Stimulated activated CD4-positive, alpha-beta T cell treated with anti-CD3 and anti-CD28 coated beads, Interleukin-2, amount 100 ng/mL, for 24 hours (primary cell): Measurements from ENCODE around the gene DDX28.

Experiments used
- DNase-seq, 2 donors: peaks; one replicate each; pipeline ENCODE4 v3.0.0-alpha.2; 2020

The DDX28 gene

GRCh38 chr16:68022728-68023537, at the start of gene DDX28, which contains the start of gene DUS2:
DDX28 (minus strand) TSS chr16:68023232; CDS start chr16:68023202, 30 bp downstream.
DUS2 (plus strand) TSS chr16:68023284; CDS start chr16:68038024, 14,740 bp downstream.
- DNase-seq = peak; percentile 93 to 96

GRCh38 chr16:68072038-68072695, 49.1 kb upstream of the DDX28 start:
- no peak for DNase-seq

- no peak for DNase-seq
These were observed 48.5 kb upstream of the DDX28 start for GRCh38 chr16:68071518-68071901.

DNA sequence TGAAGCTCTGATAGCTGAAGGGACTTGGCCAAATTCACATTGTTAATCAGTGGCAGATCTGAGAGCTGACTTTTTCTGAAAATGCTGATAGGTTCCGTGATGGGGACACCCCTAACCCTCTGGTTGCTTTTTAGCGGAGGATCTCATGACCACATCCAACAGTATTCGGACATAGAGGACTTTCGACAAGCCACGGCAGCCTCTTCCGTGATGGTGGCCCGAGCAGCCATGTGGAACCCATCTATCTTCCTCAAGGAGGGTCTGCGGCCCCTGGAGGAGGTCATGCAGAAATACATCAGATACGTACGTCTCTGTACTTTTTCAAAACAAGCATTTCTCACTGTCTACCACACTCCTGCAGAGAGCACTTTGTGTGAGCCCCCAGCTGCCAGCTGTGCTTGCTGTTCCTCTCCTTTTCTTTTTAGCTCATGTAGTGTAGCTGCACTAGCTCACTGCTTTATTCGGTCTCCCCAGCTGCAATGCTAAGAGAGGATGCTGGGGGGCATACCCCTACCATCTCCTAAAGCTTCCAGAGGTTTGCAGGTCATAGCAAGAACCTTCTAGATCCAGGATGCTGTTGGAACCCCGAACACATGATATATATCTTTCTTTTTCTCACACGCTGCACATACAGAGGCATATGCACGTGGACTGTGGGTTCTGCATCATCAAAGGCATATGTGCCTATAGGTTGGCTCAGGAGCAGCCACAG, 47.9 kb upstream of the DDX28 start:
- no peak for DNase-seq

DNA sequence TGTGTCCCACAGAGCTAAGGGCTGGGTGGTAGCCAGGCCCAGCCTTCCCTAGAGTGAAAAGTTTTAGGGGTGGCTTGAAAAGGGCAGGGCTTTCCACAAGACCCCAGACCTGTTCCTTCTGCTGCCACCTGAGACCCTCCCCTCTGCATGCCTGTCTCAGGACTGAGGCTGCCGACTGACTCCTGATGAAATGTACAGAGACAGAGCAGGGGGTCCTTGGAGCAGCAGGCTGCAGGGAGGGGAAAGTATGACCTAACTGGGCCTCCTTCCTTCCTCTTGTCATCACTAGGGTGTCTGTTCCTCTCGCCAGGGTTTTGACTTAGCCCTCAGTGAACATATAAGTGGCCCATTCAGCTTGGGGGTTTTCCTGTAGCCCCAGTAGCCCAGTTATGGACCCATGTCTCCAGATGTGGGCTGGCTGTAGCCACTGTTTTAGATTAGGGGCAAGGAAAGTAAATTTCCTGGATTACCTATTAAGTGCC, 47.3 kb upstream of the DDX28 start:
- no peak for DNase-seq

DNA sequence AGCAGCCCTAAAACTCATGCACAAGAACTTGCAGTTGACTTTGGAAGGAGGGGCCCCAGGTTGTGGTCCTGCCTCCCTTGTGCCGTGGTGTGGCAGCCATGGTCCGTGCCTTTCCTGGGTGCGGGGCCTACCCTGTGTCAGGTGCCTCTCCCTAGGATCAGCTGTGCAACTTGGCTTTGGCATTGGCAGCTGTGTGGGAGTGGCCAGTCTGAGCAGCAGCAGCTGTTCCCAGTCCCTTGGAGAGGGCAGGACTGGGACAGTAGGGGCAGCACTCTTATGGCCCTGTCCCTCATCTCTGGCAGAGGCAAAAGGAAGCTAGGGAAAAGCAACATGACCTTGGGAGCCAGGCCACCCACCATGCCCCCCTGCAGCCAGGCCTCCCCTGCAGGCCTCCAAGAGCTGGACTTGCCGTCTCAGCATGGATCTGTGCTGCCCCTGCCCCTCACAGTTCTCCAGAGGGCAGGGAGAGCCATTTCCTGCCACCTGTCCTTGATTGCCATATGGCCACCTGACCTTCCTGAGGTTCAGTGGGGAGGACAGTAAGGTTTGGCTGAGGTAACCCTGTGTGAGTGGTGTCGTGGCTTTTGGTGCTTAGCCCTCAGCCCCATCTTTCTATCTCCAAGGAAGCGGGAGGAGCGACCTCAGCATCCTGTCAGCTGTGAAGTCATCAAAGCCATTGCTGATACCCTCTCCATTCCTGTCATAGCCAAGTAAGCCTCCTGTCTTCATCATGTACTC, 46.6 kb upstream of the DDX28 start:
- DNase-seq = no peak

DNA sequence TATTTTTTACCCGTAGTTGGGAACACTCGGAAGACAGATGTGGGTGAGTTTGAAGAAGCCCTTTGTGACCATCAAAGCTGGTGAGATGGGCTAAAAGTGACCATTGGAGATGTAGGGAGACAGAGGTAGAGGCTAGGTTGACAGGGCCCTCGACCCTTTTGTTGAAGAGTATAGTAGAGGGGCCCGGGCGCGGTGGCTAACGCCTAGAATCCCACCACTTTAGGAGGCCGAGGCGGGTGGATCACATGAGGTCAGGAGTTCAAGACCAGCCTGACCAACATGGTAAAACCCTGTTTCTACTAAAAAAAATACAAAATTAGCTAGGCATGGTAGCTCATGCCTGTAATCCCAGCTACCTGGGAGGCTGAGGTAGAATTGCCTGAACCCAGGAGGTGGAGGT, 45.9 kb upstream of the DDX28 start:
- no peak for DNase-seq

GRCh38 chr16:68066763-68067162, 43.7 kb upstream of the DDX28 start:
- DNase-seq = no peak

DNA sequence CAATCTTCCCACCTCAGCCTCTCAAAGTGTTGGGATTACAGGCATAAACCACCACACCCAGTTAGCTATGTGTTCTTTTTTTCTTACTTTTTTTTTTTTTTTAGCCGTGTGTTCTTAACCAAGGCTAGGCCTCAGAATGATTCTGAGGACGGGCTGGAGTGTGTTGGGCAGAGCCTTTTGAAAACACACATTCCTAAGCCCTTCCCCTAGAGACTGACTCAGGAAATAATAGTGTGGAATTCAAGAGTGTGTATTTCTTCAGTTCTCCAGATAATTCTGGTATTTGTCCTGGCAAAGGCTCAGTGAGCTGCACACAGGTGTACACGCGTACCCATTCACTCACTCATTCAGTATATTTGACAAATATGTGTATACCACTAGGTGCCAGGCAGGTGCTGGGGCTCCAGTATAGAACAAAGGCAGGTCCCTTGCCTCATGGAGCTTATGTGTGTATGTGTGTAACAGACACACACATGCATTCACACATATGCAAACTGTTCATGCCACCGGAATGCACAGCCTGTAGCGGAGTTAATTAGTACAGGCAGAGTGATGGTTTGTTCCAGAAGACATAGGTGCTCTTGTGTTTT, 42.8 kb upstream of the DDX28 start:
- DNase-seq = no peak

DNA sequence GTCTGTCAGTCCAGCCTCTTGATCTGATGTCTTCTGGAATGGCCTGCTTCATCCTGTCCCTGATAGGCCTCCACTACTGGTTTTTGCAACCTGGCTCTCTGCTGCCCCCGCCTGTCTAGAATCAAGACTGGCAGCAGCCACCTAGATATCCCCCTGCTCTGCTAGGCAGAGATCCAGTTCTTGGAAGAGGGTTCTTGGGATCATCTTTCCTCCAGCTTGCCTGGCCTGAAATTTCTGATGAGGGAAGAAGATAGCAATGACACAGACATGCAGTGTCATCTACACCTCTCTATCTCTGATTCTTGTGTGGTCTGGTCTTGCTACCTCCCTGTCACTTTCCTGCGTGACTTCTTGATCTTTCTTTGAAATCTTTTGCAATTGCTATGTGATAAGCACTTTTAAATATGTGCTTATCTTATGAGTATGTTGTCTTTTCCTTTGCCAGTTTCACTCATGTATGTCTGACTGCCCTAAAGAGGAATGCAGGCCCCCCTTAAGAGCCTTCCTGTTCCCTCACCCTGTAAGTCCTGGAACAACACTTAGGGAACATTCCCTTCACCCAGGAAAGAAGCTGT, 41.8 kb upstream of the DDX28 start:
- peak; percentile 75 to 76 for DNase-seq

GRCh38 chr16:68062910-68063393, 39.9 kb upstream of the DDX28 start:
- DNase-seq = no peak

GRCh38 chr16:68061396-68061795, 38.4 kb upstream of the DDX28 start:
- no peak for DNase-seq

- DNase-seq = no peak
These were observed 36.8 kb upstream of the DDX28 start for GRCh38 chr16:68059804-68060203.

DNA sequence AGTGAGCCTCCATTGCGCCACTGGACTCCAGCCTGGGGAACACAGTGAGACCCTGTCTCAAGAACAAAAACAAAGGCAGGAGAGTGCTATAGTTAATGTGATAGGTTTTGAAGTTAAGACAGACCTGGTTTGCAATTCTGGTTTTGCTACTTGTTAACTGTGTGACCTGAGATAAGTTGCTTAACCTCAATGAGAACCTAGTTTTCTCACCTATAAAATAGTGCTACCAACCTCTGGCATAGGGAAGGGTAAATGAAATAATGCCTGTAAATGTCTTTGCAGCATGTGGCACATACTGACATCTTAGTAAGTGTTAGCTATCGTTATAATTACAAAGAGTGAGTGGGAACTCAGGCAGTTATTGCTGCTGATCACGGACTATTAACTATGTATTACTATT, 32.4 kb upstream of the DDX28 start:
- no peak for DNase-seq

DNA sequence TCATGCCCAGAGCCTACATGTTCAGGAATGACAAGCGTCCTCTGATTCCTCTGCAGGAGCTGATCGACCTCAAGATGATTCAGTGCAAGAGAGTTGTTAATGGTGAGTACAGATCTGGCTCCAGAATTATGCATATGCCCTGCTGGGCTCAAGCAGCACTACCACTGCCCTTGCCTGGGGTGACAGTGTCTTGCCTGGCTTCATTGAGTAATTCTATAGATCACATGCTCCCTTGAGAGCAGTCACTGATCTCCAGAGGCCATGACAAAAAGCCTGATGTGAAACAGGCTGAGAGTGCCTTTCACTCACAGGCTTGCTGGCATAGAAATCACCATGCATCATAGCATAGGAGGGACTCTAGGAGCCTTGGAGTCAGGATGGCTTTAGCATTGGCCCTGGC, 26.4 kb upstream of the DDX28 start:
- DNase-seq = no peak

DNA sequence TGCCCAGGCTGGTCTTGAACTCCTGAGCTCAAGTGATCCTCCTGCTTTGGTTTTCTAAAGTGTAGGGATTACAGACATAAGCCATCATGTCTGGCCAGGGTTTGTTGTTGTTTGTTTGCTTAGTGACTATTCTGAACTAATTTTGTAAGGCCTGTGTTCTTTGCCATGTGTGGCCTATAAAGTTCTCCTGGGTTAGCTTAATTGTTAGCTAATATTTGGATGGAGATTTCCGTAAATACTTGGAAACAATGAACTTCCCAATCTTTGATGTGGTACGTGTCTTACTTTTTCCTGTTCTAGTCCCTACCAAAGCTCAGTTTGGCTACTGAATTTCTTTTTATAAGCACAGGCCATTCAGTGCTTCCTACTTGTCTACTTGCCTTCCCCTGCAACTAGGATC, 25.0 kb upstream of the DDX28 start:
- no peak for DNase-seq

GRCh38 chr16:68046106-68046505, 23.1 kb upstream of the DDX28 start:
- no peak for DNase-seq

DNA sequence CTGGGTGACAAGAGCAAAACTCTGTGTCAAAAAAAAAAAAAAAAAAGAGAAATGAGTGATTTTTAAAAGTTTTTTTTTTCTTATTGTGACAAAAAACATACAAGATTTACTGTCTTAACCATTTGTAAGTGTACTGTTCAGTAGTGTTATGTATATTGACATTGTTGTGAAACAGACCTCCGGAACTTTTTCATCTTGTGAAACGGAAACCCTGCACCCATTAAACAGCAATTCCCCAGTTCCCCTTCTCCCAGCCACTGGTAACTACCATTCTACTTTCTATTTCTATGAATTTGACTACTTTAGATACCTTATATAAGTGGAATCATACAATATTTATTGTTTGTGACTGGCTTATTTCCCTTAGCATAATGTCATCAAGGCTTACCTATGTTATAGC, 18.8 kb upstream of the DDX28 start:
- DNase-seq = no peak

- DNase-seq = peak; percentile 91 to 93
These were observed 17.7 kb upstream of the DDX28 start for GRCh38 chr16:68040506-68041288.

GRCh38 chr16:68037841-68038597, 15.0 kb upstream of the DDX28 start:
- no peak for DNase-seq
